SK-N-SH (cell line): ENCODE measurements around the gene FAM20C.

ENCODE experiments used
- RXRA ChIP-seq: IDR thresholded peaks from 2 replicates; pipeline ENCODE4 v1.4.0; 2012; ENCODE audit warnings: low read depth, mild to moderate bottlenecking, borderline replicate concordance
- TF ChIP-seq, protein P1 (sequence below): IDR thresholded peaks from 2 replicates; pipeline ENCODE4 v1.4.0; 2012; ENCODE audit warnings: low read depth, borderline replicate concordance
- TF ChIP-seq, protein P2 (sequence below): fragments of 200-600 bp; sonication (generic); IDR thresholded peaks from 2 replicates; pipeline ENCODE4 v1.6.1; 2017; ENCODE audit warnings: antibody characterized with exemption, mild to moderate bottlenecking, moderate library complexity

DNA sequence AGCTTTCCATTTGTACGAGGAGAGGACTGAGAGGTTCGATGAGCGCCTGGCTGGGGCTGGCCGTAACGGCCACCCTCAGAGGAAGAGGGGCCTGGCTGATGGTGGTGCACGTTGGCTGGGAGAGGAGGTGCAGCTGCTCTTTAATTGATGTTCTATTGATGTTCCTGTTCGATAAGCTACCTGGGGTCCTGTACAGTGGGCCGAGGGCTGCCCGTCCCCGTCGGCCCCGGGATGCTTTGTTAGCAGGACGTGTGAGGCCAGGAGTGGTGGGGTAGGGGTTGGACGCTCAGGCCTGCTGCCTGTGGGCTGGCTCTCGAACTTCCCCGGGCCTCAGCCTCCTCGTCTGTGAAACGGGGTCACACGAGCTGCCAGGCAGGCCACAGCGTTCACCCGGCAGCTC lies 25.4 kb downstream of the FAM20C start:
- TF ChIP-seq, protein P1, sequence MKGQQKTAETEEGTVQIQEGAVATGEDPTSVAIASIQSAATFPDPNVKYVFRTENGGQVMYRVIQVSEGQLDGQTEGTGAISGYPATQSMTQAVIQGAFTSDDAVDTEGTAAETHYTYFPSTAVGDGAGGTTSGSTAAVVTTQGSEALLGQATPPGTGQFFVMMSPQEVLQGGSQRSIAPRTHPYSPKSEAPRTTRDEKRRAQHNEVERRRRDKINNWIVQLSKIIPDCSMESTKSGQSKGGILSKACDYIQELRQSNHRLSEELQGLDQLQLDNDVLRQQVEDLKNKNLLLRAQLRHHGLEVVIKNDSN, result no peak
- no peak for TF ChIP-seq RXRA
- TF ChIP-seq, protein P2, sequence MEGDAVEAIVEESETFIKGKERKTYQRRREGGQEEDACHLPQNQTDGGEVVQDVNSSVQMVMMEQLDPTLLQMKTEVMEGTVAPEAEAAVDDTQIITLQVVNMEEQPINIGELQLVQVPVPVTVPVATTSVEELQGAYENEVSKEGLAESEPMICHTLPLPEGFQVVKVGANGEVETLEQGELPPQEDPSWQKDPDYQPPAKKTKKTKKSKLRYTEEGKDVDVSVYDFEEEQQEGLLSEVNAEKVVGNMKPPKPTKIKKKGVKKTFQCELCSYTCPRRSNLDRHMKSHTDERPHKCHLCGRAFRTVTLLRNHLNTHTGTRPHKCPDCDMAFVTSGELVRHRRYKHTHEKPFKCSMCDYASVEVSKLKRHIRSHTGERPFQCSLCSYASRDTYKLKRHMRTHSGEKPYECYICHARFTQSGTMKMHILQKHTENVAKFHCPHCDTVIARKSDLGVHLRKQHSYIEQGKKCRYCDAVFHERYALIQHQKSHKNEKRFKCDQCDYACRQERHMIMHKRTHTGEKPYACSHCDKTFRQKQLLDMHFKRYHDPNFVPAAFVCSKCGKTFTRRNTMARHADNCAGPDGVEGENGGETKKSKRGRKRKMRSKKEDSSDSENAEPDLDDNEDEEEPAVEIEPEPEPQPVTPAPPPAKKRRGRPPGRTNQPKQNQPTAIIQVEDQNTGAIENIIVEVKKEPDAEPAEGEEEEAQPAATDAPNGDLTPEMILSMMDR, result no peak
